HG03097 (cell line): ENCODE measurements around the gene DPCD.

Source experiments
- ATAC-seq: cut with Tn5 transposase; IDR thresholded peaks from one replicate; pipeline ENCODE4 v1.9.1; 2021; ENCODE audit not compliant: unreplicated experiment, low FRiP score

DPCD gene

DNA sequence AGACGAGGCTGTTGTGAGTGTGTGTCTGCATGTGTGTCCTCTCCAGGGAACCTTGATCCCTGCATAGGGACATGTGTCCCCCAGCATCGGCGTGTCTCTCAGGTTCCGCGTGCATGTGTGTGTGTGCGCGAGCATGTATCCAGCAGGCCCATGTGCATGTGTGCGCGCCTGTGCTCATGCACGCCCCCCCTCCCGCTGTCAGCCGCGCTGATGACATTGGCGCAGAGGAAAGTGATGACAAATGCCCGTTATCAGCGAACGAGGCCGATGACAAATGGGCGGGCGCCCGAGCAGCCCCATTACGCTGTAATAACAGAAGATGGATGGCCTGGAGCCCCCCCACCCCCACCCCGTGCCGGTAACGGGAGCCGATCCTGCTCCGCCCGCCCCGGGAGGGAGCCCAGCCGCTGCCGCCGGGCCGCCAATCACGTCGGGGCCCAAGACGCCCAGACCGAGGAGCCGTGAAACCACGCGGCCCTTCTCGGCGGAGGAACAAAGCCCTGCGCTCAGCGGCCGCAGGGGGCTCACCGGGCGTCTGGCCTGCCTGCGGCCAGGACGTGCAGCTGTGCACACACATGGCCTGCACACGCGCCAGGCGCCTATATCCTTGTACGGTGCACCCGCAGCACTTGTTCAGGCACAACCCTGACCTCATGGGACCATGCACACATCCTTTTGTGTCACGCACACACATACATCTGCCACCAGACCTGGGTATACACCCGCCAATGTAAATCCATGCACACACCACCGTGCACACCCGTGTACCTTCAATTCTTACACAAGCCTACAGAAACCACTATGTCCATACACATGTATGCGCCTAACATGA is 21.6 kb upstream of the DPCD start:
- no peak for ATAC-seq

DNA sequence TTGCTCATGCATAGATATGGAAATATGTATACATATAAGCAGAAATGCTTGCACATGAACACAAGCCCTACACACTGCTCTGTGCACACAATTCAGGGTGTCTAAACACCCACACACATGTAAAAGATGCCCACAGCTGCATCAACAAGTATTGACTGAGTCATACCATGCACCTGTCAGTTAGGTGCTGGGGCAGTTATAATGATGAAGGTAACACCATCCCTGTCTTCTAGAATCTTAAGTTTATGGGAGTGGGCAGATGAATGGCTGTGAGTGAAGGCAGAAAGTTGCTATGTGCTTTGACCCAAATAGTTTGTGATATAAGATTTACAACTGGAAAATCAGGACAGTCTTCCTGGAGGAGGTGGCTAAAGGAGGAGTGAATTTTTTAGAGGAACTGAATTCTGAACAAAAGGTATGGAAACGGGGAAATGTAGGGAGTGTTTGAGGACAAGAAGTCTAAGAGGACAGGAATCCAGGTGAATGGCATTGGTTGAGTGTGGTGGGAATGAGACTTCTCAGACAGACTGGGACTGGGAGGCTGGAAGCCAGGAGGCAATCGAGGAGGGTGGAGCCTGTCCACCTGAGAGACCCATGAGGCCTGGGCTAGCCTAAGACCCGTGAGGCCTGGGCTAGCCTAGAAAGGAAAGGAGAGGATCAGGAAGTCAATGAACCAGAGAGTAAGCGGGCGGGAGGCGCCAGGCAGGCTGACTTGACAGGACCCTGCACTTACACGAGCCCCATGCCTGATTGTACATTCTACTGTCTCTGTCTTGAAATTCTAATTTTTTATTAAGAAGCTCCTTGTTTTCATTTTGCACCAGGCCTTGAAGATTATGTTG is 20.7 kb upstream of the DPCD start:
- ATAC-seq: no peak

DNA sequence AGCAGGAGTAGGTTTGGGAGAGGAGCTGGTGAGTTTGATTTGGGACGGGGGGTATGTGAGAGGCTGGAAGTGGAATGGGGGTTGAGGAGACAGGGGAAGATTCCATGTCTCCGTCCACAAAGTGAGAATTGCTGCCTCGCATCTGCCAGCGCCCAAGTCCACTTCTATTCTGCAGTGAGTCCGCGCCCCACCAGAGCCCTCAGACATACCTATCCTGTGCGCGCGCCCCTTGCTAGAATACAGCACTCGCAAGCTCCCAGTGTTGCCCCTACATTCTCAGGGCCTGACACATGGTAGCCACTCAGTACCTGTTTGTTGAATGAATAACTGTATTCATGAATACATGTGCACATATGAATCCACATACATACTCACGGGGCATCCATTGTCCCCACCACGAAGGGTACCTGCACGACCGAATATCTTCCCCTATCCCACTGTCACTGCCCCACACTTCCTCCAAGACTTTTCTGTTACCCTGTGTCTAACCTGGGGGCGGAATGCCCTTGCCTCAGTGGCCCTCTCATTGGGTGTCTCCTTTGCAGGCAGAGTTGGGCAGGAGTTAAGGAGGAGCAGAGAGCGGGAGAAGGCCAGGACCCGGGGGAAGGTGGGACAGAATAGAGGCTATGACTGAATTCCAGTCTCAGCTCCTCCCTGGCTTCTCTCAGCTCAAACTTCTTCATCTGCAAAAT is 19.9 kb upstream of the DPCD start:
- ATAC-seq: no peak

DNA sequence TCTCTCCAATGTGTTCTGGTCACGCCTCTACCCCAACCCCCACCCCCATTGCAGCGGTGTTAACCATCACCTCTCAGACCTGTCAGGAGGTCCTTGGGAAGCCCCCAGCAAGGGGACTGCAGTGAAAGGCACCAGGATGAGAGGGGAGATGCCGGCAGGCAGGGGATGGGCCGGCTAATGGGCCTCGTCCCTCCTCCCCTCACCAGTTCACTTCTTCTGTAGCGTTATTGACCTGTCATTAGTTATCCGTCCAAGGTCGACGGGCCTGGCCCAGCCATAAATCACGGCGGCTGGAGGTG is 18.8 kb upstream of the DPCD start:
- ATAC-seq: no peak

DNA sequence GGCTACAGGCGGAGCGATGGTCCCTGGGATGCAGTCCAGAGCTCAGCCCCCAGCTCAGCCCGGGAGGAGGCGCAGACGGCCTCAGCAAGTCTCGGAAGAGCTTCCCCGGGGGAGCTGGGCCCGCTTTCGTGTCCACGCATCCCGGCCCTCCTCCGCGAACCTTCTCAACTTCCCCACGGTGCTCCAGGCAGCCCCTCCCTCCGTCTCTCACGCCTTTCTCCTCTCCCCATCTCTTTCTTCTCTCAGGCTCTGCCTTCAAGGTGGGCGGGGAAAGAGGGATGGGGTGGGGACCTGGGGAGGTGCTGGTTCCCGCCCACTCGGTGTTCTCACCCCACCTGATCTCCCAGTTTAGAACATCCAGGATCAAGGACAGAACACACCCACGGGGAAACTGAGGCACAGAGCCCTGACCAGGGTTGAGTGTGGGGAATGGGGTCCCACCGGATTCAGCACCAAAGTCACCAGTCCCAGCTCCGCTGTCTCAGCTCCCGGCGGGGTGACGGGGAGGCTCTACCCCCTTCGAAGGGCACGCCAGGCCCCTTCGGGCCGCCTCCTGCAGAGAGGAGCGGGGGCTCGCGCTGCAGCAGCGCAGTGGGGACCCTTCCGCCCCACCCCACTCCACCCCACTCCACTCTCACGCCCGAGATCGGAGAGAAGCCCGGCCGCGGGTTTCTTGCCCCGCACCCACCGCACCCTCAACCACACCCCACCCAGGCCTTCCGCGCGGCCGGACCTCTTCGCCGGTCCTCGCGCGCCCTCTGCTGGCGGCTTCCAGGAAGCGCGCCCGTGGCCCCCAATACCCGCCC is 18.3 kb upstream of the DPCD start:
- ATAC-seq: no peak

DNA sequence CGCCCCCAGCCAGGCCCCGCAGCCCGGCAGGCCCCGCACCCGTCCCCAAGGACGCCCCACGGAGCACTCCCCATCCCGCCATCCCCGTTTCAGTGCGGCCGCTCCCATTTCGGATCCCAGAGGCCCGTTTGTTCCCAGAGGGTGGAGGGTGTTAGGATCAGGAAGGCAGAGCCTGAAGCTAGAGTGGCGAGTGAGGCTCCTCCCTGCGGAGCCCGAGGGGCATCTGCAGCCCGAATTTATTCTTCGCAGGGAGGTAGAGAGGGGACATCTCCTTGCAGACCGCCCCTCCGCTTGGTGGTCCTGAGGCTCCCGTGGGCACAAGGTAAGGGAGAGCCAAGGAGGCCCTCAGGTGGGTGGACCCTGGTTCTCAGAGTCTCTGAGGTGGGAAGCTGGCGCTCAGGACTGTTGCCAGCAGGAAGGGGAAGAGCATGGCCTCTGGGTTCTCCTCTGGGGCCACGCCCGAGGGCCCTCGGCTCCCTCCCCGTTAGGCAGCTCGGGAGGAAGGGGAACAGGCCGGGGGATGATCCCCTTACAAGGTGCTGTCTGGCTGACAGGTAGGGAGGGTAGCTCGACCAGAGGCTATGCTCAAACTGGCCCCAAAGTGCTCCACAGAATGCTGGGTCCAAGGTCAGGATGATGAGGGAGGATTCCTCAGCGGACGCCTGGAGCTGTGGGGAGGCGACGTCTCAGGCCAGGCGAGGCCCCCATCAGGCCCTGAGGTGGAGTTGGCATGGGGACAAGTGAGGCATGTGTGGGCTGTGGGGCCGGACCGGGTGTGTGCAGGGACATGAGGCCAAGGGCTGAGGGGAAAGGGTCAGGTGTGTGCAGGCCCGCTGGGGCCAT is 17.5 kb upstream of the DPCD start:
- no peak for ATAC-seq

DNA sequence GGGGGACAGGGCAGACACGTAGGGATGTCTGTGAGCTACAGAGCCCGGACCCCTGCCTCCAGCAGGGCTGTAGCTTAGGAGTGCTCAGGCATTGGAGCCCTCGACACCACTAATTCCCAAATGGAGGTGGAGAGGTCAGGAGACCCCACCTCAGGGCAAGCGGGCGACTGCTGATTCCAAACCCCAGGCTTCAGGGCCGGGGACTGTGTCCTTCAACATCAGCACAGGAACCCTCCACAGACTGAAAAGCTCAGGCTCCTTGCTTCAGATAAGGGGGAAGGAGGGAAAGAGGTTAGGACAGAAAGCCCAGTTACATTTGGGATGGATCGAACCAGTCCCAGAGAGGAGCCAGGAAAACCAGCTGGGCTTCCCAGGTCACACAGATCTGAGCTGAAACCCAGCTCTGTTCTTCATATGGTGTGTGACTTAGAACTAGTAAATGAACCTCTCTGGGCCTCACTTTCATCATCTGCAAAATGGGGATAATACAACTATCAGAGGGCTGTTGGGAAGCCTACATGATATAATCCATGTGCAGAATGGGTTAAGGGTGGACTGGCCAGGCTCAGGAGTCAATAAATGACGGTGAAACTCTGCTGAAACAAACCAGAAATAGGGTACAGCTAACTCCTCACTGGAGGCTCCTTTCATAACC is 16.7 kb upstream of the DPCD start:
- ATAC-seq: no peak

DNA sequence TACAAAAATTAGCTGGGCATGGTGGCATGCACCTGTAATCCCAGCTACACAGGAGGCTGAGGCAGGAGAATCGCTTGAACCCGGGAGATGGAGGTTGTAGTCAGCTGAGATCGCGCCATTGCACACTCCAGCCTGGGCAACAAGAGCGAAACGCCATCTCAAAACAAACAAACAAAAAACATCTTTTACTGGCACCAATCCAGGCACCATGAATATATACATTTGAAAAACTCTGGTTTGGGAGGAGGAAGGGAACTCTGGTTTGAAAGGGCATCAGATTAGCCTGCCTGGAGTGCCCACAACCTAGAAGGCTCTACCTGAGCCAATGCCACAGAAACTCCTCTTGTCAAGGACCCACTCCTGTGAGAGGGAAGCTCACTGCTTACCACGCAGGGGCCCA is 16.0 kb upstream of the DPCD start:
- ATAC-seq: no peak

DNA sequence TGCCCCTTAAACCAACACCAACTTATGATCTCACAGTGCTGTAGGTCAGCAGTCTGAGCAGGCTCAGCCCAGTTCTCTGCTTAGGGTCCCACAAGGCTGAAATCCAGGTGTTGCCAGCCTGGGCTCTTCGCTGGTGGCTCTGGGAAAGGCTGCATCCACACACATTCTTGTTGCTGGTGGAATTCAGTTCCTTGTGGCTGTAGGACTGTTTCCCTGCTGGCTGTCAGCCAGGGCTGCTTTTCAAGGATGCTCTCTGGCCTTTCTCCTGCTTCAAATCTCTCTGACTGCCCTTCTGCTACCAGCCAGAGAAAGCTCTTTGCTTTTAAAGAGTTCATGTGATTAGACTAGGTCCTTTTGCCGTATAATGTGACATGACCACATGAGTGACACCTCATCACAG is 15.3 kb upstream of the DPCD start:
- no peak for ATAC-seq

DNA sequence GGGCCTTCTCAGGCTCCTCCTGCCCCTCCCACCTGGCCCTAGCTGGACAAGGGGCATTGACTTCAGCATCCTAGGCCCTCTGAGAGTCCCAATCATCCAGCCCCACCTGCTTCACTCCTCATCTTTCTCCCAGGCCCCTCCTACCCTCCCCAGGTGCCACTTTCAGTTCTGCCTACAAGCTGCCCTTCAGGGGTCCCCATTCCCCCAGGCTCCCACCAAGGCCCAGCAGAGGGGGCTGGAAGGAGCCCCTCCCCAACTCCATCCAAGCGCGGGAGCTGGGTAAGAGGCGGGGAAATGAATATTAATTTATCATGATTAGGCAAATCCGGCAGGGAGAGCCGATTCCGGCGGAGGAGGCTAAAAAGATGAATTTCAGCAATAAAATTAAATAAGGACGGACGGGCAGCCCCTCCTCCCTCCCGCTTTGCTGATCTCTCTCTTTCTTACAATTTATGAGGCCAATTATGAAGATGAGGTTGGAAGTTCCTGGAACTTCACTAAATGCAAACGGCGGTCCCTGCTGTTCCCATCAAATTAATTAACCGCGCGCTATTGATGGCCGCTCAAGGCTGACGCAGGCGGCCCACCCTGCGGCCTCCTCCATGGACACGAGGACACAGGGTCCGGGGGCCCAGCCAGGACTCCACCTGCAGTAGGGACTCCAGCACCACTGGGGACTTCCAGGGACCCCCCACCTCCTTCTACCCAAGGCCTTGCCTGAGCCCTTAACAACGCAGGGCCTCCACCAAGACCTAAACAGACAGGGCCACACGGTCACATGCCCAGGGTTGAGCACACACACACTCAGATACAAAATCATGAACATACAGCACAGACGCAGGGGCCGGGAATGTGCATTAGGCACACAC is 14.0 kb upstream of the DPCD start:
- no peak for ATAC-seq

DNA sequence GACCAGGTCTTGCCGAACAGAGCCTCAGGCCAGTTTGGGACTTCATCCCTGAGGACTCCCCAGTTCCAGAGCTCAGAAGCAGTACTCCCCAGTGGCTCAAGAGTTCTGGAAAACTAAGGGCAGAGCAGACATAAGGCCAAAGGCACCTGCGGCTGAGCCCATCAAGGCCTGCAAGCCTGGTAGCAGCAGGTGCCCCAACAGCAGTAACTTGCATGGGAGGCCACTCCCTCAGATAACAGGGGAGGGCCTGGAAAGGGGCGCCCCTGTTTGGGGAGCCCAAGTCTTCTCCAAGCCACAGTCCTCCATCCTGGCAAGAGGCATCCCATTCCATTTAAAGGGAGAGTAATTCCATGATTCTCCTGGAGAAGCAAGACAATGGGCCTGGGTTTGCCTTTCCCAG is 13.0 kb upstream of the DPCD start:
- ATAC-seq: no peak

DNA sequence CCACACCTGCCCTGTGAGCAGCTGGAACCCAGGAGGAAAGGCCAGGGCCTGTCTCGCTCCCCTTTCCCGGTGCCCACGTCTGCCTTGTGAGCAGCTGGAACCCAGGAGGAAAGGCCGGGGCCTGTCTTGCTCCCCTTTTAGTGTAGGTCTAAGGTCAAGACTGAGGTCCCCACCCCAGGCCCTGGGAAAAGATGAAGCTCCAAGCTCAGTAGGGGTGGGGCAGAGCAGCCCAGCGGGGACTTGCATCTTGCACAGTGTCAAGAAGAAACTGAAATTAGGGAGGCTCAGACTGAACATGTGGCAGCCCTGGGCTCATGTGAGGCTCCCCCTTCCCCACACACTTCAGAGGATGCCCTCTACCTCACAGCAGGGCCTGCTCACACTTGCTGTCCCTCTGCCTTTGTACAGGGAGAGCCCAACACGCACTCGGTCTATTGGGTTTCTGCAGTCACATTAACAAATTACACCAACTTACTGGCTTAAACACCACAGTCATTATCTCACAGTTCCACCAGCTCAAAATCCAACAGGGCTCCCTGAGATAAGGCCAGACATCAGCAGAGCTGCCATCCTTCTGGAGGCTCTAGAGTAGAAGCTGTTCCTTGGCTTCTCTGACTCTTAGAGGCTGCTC is 12.4 kb upstream of the DPCD start:
- no peak for ATAC-seq

DNA sequence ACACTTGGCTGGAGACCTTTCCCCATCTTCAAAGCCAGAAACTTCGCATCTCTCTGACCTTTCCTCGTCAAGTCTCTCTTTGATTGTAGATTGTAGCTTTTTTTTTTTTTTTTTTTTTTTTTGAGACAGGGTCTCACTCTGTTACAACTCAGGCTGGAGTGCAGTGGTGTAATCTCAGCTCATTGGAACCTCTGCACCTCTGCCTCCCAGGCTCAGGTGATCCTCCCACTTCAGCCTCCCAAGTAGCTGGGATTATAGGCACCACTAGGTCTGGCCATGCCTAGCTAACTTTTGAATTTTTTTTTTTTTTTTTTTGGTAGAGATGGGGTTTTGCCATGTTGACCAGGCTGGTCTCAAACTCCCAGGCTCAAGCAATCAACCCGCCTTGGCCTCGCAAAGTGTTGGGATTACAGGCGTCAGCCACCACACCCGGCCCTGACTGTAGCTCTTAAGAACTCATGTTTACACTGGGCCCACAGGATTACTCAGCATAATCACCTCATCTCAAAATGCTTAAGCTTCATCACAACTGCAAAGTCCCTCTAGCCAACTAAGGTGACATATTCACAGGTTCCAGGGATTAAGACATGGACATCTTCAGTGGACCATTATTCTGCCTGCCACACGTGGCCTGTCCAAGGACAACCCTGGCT is 11.8 kb upstream of the DPCD start:
- ATAC-seq: no peak

DNA sequence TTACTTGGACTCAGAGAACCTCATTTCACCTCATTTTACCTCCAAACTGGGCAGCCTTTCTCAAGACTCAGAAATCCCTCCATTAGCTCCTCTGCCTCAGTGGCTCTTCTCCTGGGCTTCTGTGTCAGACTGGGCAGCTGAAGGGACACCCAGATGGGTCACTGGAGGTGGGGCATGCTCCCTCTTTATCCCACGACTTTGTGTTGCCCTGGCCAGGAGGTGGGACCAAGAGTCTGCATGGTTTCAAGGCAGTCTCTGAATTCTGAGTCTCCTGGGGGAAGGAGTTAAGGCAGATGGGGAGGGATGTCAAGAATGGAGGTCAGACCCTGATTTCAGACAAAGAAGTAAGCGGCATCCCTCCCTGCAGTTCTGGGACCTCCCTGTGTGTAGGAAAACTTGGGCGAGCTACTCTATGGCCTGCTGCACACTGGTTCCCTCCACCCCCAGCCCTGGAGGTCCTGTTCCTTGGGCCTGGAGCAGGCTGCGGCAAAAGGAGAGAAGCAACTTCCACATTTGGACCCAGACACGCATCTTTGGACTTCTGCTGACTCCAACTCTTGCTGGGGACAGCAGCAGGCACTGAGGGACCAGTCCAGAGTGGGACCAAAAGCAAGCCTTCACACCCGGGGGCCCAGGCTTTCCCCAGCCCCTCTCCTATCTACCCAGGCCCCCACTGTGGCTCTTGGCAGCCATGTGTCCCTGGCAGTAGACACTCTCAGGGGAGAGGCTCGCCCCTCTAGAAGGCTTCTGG is 10.8 kb upstream of the DPCD start:
- no peak for ATAC-seq

DNA sequence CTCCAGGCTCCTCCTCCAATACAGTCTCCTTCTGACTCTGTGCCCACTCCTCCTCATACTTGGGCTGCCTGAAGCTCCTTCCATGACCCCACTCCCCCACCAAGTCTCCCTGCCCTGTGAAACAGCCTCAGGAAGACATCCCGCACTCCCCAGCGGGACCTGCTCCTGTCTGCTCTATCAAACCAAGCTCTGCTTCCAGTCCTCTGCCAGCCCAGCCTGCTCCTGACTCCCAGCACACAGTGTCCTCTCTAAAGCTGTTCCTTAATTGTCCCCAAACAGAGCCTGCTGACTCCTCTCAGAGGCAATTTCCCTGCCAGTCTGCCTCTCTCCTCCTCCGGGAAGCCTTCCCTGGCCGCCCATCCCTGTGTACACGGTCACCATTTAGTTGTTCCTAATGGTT is 9.9 kb upstream of the DPCD start:
- ATAC-seq: no peak

DNA sequence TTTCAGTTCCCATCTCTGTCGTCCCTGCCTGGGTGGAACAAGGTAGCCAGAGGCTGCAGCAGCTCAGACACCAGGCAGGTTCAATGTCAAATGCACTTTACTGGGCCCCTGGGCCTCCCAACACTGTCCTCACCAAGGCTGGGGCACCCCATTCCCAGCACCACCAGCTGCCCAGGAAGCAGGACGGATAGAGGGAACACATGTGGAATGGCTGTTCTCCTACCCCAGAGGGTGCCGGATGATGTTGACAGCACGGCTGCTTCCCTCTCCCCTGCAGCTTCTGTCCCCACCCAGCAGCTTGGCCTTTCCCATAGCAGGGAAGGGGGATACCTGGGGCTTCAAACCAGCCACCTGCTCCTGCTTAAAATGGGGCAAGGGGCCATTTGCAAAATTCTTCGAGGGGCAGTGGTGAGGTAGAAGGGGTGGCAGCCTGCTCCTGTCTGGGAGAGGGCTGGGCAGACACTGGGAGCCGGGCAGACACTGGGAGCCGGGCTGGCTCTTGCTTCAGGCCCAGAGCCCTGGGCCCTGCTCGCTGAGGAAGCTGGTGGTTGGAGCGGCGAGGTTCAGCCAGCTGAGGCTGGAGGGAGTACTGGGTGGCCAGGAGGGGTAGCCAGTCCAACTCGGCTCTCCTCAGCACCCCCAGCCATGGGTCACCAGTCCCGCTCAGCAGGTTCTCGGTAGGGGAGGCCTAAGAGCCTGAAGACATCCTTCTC is 9.2 kb upstream of the DPCD start:
- ATAC-seq: no peak
